C4-2B (cell line): ENCODE measurements around the gene CADPS2.

Experiments used
- ZFX ChIP-seq: fragments of 450-650 bp; IDR thresholded peaks from 2 replicates; pipeline ENCODE4 v1.6.1; 2017
- TF ChIP-seq, protein P1 (sequence below): fragments of 450-650 bp; conservative IDR thresholded peaks from 2 replicates; pipeline ENCODE4 v1.5.1; 2017; ENCODE audit warnings: mild to moderate bottlenecking

DNA sequence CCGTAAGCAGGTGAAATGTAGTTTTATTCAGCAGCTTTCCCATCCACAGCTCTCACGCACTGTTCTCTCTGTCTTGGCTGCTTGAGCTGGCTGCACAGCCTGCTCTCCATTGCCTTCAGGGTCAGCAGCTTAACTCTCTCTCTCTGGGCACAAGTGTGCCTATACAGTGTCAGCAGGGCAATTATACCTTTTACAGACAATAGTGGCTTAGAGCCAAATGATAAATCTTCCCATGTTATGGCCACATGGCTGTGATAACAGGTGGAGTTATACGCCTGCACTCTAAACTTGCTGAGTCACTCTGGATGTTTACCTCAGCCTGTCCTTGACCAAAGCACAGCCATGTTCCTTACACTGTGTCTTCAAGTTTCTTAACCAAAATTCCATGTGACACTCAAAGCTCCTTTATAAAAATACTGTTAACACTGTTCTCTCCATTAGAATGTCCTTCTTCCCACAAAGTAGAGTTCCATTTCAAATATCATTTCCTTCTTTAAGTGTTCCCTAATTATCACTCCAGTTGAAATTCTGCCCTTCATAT lies 193.4 kb downstream of the CADPS2 start:
- TF ChIP-seq, protein P1, sequence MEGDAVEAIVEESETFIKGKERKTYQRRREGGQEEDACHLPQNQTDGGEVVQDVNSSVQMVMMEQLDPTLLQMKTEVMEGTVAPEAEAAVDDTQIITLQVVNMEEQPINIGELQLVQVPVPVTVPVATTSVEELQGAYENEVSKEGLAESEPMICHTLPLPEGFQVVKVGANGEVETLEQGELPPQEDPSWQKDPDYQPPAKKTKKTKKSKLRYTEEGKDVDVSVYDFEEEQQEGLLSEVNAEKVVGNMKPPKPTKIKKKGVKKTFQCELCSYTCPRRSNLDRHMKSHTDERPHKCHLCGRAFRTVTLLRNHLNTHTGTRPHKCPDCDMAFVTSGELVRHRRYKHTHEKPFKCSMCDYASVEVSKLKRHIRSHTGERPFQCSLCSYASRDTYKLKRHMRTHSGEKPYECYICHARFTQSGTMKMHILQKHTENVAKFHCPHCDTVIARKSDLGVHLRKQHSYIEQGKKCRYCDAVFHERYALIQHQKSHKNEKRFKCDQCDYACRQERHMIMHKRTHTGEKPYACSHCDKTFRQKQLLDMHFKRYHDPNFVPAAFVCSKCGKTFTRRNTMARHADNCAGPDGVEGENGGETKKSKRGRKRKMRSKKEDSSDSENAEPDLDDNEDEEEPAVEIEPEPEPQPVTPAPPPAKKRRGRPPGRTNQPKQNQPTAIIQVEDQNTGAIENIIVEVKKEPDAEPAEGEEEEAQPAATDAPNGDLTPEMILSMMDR = no peak
- TF ChIP-seq ZFX = no peak
